Nephron (organoid): ENCODE results near the gene ANAPC5.

Source experiments
- H3K27ac Mint-ChIP-seq, 3 experiments: 2 replicates each; pipeline ENCODE4 v1.8.0; 2020; ENCODE audit warnings: mixed read lengths in 3 of 3, mild to moderate bottlenecking in 2 of 3, moderate library complexity in 1 of 3
- H3K27me3 Mint-ChIP-seq: 2 replicates; pipeline ENCODE4 v1.8.0; 2021; ENCODE audit warnings: low read depth, mild to moderate bottlenecking, moderate library complexity, mixed read lengths
- H3K36me3 Mint-ChIP-seq: 2 replicates; pipeline ENCODE4 v1.8.0; 2020; ENCODE audit warnings: low read depth, mixed read lengths
- H3K4me1 Mint-ChIP-seq: 2 replicates; pipeline ENCODE4 v1.8.0; 2020; ENCODE audit warnings: mixed read lengths
- H3K4me3 Mint-ChIP-seq, 3 experiments: 2 replicates each; pipeline ENCODE4 v1.8.0; 2020; ENCODE audit warnings: mild to moderate bottlenecking in 3 of 3, mixed read lengths in 3 of 3, moderate library complexity in 2 of 3
- H3K9me3 Mint-ChIP-seq: 2 replicates; pipeline ENCODE4 v1.8.0; 2020; ENCODE audit warnings: mixed read lengths
- TF ChIP-seq, protein P1 (sequence below), 3 experiments: fragments of 200-600 bp; sonication (generic); IDR thresholded peaks; one replicate each; pipeline ENCODE4 v1.5.0; 2021; ENCODE audit warnings: antibody characterized with exemption in 3 of 3; ENCODE audit not compliant: unreplicated experiment in 3 of 3

The ANAPC5 gene

DNA sequence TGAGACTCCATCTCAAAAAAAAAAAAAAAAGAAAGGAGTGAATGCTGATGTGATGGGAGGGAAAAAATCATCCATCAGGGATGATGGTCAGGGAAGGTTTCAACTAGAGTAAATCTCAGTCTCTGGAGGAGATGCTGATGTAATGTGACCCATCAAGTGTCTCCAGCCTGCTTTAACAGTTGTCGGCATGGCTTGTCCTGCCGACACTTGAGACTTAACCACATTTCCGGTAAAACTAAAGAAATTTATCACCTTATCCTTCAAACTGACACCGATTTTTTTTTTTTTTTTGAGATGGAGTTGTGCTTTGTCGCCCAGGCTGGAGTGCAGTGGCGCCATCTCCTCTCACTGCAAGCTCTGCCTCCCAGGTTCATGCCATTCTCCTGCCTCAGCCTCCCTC, 21.5 kb upstream of the ANAPC5 start:
- H3K27me3 Mint-ChIP-seq: peaks cover 3% of the 10 kb centered on the region
- no peaks in the 10 kb centered on the region for H3K36me3 Mint-ChIP-seq
- H3K9me3 Mint-ChIP-seq: no peaks in the 10 kb centered on the region
- no peaks in the 10 kb centered on the region for H3K4me1 Mint-ChIP-seq
- H3K27ac Mint-ChIP-seq: no peak overlapping the region
- TF ChIP-seq, protein P1, sequence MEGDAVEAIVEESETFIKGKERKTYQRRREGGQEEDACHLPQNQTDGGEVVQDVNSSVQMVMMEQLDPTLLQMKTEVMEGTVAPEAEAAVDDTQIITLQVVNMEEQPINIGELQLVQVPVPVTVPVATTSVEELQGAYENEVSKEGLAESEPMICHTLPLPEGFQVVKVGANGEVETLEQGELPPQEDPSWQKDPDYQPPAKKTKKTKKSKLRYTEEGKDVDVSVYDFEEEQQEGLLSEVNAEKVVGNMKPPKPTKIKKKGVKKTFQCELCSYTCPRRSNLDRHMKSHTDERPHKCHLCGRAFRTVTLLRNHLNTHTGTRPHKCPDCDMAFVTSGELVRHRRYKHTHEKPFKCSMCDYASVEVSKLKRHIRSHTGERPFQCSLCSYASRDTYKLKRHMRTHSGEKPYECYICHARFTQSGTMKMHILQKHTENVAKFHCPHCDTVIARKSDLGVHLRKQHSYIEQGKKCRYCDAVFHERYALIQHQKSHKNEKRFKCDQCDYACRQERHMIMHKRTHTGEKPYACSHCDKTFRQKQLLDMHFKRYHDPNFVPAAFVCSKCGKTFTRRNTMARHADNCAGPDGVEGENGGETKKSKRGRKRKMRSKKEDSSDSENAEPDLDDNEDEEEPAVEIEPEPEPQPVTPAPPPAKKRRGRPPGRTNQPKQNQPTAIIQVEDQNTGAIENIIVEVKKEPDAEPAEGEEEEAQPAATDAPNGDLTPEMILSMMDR (IDR thresholded peaks at IDR 0.05; ENCODE audit: unreplicated experiment in 3 of 3): no peak
- no peak overlapping the region for H3K4me3 Mint-ChIP-seq

DNA sequence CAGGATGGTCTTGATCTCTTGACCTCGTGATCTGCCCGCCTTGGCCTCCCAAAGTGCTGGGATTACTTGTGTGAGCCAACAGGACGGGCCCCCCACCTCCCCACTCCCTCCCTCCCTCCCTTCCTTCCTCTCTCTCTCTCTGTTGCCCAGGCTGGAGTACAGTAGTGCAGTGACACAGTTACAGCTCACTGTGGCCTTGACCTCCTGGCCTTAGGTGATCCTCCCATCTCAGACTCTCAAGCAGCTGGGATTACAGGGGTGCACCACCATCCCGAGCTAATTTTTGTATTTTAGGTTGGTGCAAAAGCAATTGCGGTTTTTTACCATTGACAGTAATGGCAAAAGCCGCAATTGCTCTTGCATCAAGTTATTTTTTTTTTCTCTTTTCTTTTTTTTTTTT, 19.2 kb upstream of the ANAPC5 start:
- Mint-ChIP-seq H3K27ac (no peak overlapping the region), H3K27me3 (peaks cover 3% of the 10 kb centered on the region), H3K36me3 (no peaks in the 10 kb centered on the region), H3K4me3 (no peak overlapping the region), H3K4me1 (no peaks in the 10 kb centered on the region), H3K9me3 (no peaks in the 10 kb centered on the region)
- TF ChIP-seq, protein P1 (IDR thresholded peaks at IDR 0.05; ENCODE audit: unreplicated experiment in 3 of 3): no peak

GRCh38 chr12:121366063-121366459, 13.8 kb upstream of the ANAPC5 start:
- H3K27ac Mint-ChIP-seq: peak overlapping the region in 1 of 3 experiments; percentile 14
- H3K36me3 Mint-ChIP-seq: no peaks in the 10 kb centered on the region
- no peaks in the 10 kb centered on the region for H3K4me1 Mint-ChIP-seq
- TF ChIP-seq, protein P1 (IDR thresholded peaks at IDR 0.05; ENCODE audit: unreplicated experiment in 3 of 3): no peak
- no peaks in the 10 kb centered on the region for H3K9me3 Mint-ChIP-seq
- peaks cover 8% of the 10 kb centered on the region for H3K27me3 Mint-ChIP-seq
- no peak overlapping the region for H3K4me3 Mint-ChIP-seq

GRCh38 chr12:121365416-121366062, 13.3 kb upstream of the ANAPC5 start:
- Mint-ChIP-seq H3K9me3 (no peaks in the 10 kb centered on the region), H3K36me3 (no peaks in the 10 kb centered on the region), H3K27ac (peak overlapping the region in 1 of 3 experiments; percentile 14), H3K4me1 (no peaks in the 10 kb centered on the region), H3K27me3 (peaks cover 7% of the 10 kb centered on the region), H3K4me3 (no peak overlapping the region)
- TF ChIP-seq, protein P1 (IDR thresholded peaks at IDR 0.05; ENCODE audit: unreplicated experiment in 3 of 3): no peak

GRCh38 chr12:121364683-121365121, 12.5 kb upstream of the ANAPC5 start:
- TF ChIP-seq, protein P1 (IDR thresholded peaks at IDR 0.05; ENCODE audit: unreplicated experiment in 3 of 3): no peak
- Mint-ChIP-seq H3K9me3 (no peaks in the 10 kb centered on the region), H3K27ac (peak overlapping the region in 1 of 3 experiments; percentile 40), H3K36me3 (no peaks in the 10 kb centered on the region), H3K27me3 (peaks cover 7% of the 10 kb centered on the region), H3K4me1 (no peaks in the 10 kb centered on the region), H3K4me3 (no peak overlapping the region)

DNA sequence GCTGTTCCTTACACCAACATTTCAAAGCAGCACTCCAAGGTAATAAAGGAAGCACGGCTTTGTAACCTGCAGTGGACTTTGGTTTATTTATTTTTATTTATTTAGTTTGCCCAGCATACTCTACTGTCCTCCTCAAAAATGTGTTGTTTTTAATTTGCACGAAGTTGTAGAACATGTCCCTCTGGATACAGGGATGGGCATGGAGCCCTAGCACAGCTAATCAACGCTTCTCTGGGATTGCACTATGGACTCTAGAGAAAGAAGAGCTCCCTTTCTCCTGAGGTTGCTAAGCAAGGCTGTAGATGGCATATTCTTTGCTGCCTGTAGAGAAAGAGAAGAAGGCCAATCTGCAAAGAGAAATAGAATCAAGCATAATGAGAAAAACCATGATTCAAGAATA, 5.9 kb upstream of the ANAPC5 start:
- Mint-ChIP-seq H3K4me1 (peaks cover 3% of the 10 kb centered on the region), H3K27me3 (peaks cover 3% of the 10 kb centered on the region), H3K36me3 (no peaks in the 10 kb centered on the region), H3K9me3 (no peaks in the 10 kb centered on the region), H3K27ac (no peak overlapping the region), H3K4me3 (no peak overlapping the region)
- TF ChIP-seq, protein P1 (IDR thresholded peaks at IDR 0.05; ENCODE audit: unreplicated experiment in 3 of 3): no peak
